HG02678 (cell line): ENCODE results near the gene FSCN2.
"Not testable (repeated sequence)": the region's sequence is repeated elsewhere in the genome, so short reads cannot be mapped to it uniquely, and the experiment has no call there.

Experiments used
- ATAC-seq: cut with Tn5 transposase; IDR thresholded peaks from one replicate; pipeline ENCODE4 v1.9.1; 2021; ENCODE audit warnings: mild to moderate bottlenecking, moderate library complexity; ENCODE audit not compliant: unreplicated experiment

Gene FSCN2

GRCh38 chr17:81524039-81524864 lies 3.9 kb upstream of the FSCN2 start:
- ATAC-seq: no peak

DNA sequence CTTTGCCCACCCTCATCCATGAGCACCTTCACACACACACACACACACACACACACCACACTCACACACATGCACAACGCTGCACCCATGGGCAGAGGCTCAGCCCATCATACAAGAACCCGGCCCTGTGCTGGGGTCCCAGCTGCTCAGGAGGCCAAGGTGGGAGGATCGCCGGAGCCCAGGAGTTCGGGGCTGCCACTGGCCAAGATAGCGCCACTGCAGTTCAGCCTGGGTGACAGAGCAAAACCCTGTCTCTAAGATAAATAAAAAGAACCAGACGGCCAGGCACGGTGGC lies 3.4 kb upstream of the FSCN2 start:
- no peak for ATAC-seq

- ATAC-seq: no peak
Observed at GRCh38 chr17:81526662-81527571, 1.3 kb upstream of the FSCN2 start.

- ATAC-seq: no peak
Observed at GRCh38 chr17:81528384-81528650, 140 bp downstream of the FSCN2 start.

GRCh38 chr17:81528651-81529436 lies 667 bp downstream of the FSCN2 start:
- ATAC-seq: no peak

GRCh38 chr17:81529437-81529803 lies 1.2 kb downstream of the FSCN2 start:
- ATAC-seq: no peak

DNA sequence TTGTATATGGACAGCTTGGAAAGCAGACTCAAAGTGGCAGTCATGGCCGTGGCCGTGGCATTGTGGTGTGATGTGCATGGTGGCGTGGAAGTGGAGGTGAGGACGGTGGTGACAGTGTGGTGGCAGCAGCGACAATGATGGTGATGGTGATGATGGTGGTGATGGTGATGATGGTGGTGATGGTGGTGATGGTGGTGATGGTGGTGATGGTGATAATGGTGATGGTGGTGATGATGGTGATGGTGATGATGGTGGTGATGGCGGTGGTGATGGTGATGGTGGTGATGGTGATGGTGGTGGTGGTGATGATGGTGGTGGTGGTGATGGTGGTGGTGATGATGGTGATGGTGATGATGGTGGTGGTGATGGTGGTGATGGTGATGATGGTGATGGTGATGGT lies 2.8 kb downstream of the FSCN2 start:
- not testable (repeated sequence) for ATAC-seq

DNA sequence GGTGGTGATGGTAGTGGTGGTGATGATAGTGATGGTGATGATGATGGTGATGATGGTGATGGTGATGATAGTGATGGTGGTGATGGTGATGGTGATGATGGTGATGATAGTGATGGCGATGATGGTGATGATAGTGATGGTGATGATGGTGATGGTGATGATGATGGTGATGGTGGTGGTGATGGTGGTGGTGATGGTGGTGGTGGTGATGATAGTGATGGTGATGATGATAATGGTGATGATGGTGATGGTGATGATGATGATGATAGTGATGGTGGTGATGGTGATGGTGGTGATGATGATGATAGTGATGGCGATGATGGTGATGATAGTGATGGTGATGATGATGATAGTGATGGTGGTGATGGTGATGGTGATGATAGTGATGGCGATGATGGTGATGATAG lies 3.8 kb downstream of the FSCN2 start:
- ATAC-seq: not testable (repeated sequence)

DNA sequence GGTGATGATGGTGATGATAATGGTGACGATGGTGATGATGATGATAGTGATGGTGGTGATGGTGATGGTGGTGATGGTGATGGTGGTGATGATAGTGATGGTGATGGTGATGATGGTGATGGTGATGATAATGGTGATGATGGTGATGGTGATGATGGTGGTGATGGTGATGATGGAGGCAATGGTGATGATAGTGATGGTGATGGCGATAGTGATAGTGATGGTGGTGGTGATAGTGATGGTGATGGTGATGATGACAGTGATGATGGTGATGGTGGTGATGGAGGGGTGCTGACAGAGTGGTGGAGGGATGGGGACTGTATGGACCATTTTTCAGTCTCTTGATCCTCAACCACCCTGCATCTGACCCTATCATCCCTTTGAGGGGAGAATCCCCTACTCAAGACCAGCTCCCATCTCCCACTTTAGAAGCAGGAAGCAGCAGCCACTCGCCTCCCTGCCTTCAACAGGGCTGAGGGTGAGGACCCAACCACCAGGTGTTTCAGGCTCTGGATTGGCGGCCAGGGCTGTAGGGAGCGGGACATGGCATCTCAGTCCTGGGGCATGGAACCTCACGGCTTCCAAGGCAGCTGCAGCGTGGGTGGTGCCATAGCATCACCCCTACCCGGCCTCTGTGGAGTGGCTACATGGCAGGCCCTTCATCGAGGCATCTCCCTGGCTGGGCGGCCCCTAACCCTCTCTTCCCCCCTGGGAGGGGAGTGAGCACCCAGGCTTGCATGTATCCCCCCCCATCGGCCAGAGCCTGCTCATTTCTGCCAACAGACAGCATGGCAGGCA lies 4.5 kb downstream of the FSCN2 start:
- ATAC-seq: no peak

DNA sequence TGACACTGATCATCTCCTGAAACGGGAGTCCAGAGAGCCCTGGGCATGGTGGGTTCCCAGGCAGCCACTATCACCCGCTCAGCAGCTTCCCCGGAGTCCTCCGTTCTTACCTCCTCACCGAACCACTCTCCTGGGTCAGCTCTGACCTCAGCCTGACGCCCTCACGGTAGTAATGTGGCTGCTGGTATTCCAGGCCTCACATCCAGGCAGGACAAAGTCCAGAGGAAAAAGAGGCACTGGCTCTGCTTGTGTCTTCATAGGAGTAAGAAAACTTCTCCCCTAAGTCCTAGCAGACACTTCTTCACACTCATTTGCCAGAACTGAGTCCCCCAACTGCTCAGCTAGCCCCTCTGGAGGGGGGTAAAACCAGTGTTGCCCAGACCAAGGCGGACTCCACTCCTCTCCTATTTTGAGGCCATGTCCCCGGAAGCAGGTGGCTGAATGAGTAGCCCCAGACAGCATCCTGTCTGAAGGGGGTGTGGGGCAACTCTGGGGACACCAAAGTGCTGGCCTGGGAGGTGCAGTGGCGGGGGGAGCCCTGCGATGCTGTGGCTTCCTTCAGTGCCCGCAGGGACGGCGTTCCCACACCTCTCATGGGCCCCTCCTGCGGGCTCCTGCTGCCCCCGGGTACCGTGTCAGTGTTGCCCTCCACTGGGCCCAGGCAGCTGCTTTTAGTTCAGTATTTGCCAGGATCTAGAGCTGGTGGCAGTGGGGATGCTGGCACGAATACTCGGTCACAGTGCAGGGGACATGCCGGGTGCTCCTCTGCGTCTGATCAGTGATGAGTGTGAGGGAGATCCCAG lies 5.4 kb downstream of the FSCN2 start:
- no peak for ATAC-seq

GRCh38 chr17:81534157-81535006 lies 6.2 kb downstream of the FSCN2 start:
- ATAC-seq: no peak

DNA sequence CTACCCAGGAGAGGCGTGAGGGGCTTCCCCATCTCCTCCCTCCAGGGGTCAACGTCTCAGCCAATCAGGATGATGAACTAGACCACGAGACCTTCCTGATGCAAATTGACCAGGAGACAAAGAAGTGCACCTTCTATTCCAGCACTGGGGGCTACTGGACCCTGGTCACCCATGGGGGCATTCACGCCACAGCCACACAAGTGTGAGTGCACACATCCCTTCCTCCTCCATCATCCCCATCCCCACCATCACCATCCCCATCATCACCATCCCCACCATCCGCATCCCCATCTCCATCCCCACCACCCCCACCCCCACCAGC lies 6.8 kb downstream of the FSCN2 start:
- ATAC-seq: no peak

DNA sequence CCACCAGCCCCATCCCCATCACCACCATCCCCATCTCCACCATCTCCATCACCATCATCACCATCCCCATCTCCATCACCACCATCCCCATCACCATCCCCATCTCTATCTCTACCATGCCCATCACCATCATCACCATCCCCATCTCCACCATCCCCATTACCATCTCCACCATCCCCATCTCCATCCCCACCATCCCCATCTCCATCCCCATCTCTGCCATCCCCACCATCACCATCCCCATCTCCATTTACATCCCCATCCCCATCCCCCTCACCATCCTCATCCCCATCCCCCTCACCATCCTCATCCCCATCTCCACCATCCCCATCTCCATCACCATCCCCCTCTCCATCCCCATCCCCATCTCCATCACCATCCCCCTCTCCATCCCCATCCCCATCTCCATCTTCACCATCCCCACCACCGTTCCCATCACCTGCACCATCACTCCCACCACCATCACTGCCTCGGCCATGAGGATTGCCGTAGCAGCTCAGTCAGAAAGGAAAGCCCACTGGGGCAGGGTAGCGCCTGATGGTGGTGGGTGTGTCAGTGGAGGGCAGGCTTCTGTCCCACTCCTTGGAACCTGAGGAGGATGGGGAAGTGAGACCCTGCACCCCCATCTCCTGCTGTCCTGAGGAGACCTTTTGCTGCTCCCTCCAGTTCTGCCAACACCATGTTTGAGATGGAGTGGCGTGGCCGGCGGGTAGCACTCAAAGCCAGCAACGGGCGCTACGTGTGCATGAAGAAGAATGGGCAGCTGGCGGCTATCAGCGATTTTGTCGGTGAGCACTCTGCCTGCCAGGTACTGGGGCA lies 7.5 kb downstream of the FSCN2 start:
- ATAC-seq: no peak

- ATAC-seq: no peak
Observed at GRCh38 chr17:81536299-81537290, 8.4 kb downstream of the FSCN2 start.

DNA sequence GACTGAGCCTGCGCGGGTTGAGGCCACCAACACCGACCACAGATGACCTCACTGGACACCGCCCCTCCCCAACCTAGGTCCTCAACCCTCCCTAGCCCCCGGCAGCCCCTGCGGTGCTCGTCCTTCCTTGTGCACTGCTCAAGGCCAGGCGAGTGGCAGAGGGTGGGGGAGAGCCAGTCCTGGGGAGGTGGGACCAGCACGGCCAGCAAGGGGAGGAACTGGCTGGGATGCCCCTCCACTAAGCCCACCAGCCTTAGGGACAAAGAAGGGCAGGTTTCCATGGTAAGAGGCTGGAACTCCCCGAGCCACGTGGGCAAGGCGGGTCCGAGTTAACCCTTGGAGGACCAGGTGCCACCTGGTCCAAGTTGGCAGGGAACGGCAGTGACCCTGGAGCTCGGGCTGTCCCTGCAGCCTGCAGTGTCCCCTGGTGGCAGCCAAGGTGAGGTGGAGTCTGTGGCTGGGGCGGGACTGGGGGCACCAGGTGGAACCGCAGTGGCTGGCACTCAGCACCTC lies 9.2 kb downstream of the FSCN2 start:
- ATAC-seq: no peak

GRCh38 chr17:81537856-81538555 lies 9.8 kb downstream of the FSCN2 start:
- no peak for ATAC-seq
